Adrenal gland (tissue), 12 donors: ENCODE measurements around the gene ARPC2. TPM values are rescaled to one million over a fixed set of nuclear protein-coding genes. Genes with fewer than 3 reads are reported as not detected.

Experiments used
- DNase-seq, 7 donors: peaks; one replicate each; pipeline ENCODE4 v3.0.0-alpha.2; 2019 to 2020
- H3K27ac ChIP-seq, 5 donors: fragments of 200-600 bp; sonication (generic) in 4 of 5; 1 replicate in 3 of 5; 2 replicates in 2 of 5; pipeline versions ENCODE4 v1.5.1 to v1.8.0; 2016 to 2020; ENCODE audit warnings: mild to moderate bottlenecking in 1 of 5
- H3K27me3 ChIP-seq: fragments of 200-600 bp; 2 replicates; pipeline ENCODE4 v1.8.0; 2021
- H3K36me3 ChIP-seq, 2 donors: fragments of 200-600 bp; replicated peaks in 1 of 2; 1 replicate in 1 of 2; 2 replicates in 1 of 2; pipeline versions ENCODE4 v1.5.1 to v1.8.0; 2018 to 2022
- H3K4me1 ChIP-seq, 2 donors: fragments of 200-600 bp; replicated peaks in 1 of 2; 1 replicate in 1 of 2; 2 replicates in 1 of 2; pipeline versions ENCODE4 v1.5.1 to v1.8.0; 2018 to 2021
- H3K4me3 ChIP-seq, 4 donors: fragments of 200-600 bp; sonication (generic) in 3 of 4; one replicate each; pipeline ENCODE4 v1.5.1; 2016 to 2018
- H3K9me3 ChIP-seq, 3 donors: fragments of 200-600 bp; sonication (generic) in 1 of 3; replicated peaks in 1 of 3; 1 replicate in 2 of 3; 2 replicates in 1 of 3; pipeline versions ENCODE4 v1.5.1 to v1.8.0; 2016 to 2021
- CTCF ChIP-seq, 6 experiments: fragments of 450-650 bp in 4 of 6; fragments of 200-600 bp in 2 of 6; sonication (generic) in 1 of 6; IDR thresholded peaks; 1 replicate in 5 of 6; 2 replicates in 1 of 6; pipeline versions ENCODE4 v1.5.1 to v1.8.0; 2016 to 2021; ENCODE audit warnings: antibody characterized with exemption in 6 of 6, mild to moderate bottlenecking in 2 of 6, moderate library complexity in 1 of 6
- POLR2A ChIP-seq, 2 donors: fragments of 450-650 bp; IDR thresholded peaks; one replicate each; pipeline ENCODE4 v1.6.1; 2017; ENCODE audit warnings: antibody characterized with exemption in 2 of 2, mild to moderate bottlenecking in 2 of 2, moderate library complexity in 1 of 2
- WGBS, 4 donors: extraction: QIAGEN DNeasy Blood & Tissue Kit in 2 of 4; methylation state at CpG; one replicate each; pipeline versions ENCODE4 v1.1.5 to v1.1.7; 2013 to 2017; 5-methylcytosine and 5-hydroxymethylcytosine counted together
- intact Hi-C, 2 donors: fragments of 100-400 bp; cut with DNase I; formaldehyde crosslinking; loops; one replicate each; pipeline versions ENCODE4 v1.14.1 to v1.15.0; 2022 to 2023
- polyA plus RNA-seq, 3 donors: library from polyadenylated mRNA; stranded (reverse); fragments of 200-250 nt in 2 of 3; fragments of 350-450 nt in 1 of 3; fragmentation: Illumina TruSeq in 1 of 3; extraction: RNeasy Lipid Tissue Mini Kit (QIAGEN cat#74804) in 1 of 3; gene quantifications; one replicate each; pipeline ENCODE4 v1.2.3, GENCODE V29; 2013 to 2014
- total RNA-seq, 9 donors: library from RNA; depleted of rRNA in 4 of 9; stranded (reverse); fragments of >200 nt in 4 of 9; fragments of 120-200 nt in 1 of 9; fragmentation: NEBNext Ultra II Directional in 1 of 9; extraction: Animal tissue kit (Norgen Biotek cat#: 25700) in 1 of 9; gene quantifications; one replicate each; pipeline versions ENCODE4 v1.1.0 to v1.2.4, GENCODE V29; 2013 to 2023
- donor health status: healthy with polysubstance abuse.
- donor health status: Bipolar disorder and iron deficiency.
- donor health status: DM: yes; HTN: yes; CAD: no.
- donor health status: DM: no; HTN: no; CAD: no.
- donor health status: DM: no; HTN: no; CAD: no.
- donor health status: DM: yes; HTN: yes; CAD: no.

Gene ARPC2
- total and polyA plus RNA-seq, 12 donors = 93.5 to 284 (median 180) TPM

DNA sequence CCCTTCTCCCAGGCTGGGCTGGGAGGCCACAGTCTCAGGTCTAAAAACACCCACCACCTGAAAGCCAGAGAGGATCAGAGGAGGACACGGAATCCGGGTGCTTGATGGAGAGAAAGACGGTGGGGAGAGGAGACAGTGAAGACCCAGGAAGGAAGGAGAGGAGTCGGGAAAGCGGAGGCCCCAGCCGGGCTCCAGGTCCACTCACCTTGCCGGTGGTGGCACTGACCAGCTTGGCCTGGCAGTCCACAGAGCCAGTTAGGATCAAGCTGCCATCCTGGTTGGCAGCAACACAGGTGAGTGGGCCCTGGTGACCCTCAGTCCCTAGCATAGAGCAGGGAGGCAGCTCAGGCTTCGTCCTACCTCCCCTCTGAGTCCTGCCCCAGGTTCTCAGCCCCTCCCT is 48.6 kb downstream of the ARPC2 start:
- no peak for DNase-seq
- peaks cover 0 to 13% of the 10 kb centered on the region in 2 donors for H3K4me1 ChIP-seq
- intact Hi-C loops = no loop called here

DNA sequence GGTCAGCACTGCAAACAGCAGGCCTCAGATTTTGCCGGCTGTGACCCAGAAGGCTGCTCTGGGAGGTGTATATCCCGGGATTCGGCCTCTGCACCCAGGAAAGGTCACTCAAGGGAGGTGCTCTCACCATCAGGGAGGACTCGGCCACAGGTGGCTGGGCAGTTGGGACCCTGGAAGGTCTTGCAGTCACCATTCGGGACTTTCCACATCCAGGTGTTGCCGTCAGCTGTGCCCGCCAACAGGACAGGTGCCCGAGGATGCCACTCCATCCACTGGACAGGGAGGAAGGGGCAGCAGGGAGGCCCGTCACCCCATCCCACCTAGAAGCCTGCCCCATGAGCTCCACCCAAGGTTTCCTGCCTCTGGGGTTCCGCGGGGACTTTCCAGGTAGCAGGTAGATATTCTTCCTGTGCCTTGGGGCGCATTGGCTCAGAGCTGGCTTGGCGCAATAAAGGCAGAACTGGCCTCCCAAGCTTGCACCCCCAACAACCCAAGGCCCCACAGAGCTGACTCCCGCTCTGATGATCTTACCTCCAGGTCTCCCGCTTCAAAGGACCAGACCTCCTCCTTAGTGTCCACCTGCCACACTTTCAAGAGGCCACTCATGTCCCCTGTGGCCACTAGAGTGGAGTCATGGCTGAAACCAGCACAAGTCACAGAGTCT is 49.5 kb downstream of the ARPC2 start:
- intact Hi-C loops = no loop called here
- no peak for TF ChIP-seq POLR2A (IDR thresholded peaks at IDR 0.05)
- TF ChIP-seq CTCF (IDR thresholded peaks at IDR 0.05) = no peak
- peaks cover 6 to 20% of the 10 kb centered on the region in 2 donors for H3K4me1 ChIP-seq
- H3K27ac ChIP-seq = no peak overlapping the region
- no peak for DNase-seq
- H3K36me3 ChIP-seq = peaks cover 0 to 48% of the 10 kb centered on the region in 2 donors
- H3K4me3 ChIP-seq = no peak overlapping the region
- H3K9me3 ChIP-seq = no peaks in the 10 kb centered on the region
- WGBS, 4 donors = 90 to 96% (median 92%) methylated on average over 10 to 15 of the region's 15 CpGs
- H3K27me3 ChIP-seq = no peaks in the 10 kb centered on the region

More for the DNA sequence above, 48.6 kb downstream of the ARPC2 start:
- Histone ChIP-seq H3K4me3 (no peak overlapping the region), H3K9me3 (no peaks in the 10 kb centered on the region), H3K36me3 (peaks cover 0 to 48% of the 10 kb centered on the region in 2 donors), H3K27me3 (no peaks in the 10 kb centered on the region), H3K27ac (no peak overlapping the region)
- 79 to 92% (median 89%) methylated on average over 7 to 8 of the region's 8 CpGs for WGBS, 4 donors
- TF ChIP-seq CTCF (IDR thresholded peaks at IDR 0.05) (no peak), POLR2A (IDR thresholded peaks at IDR 0.05) (no peak)

GRCh38 chr2:218267259-218267658 is 50.3 kb downstream of the ARPC2 start:
- peaks cover 9 to 28% of the 10 kb centered on the region in 2 donors for H3K4me1 ChIP-seq
- 95 to 98% (median 96%) methylated on average over 3 to 6 of the region's 6 CpGs for WGBS, 4 donors

More at GRCh38 chr2:218267259-218267658, 50.3 kb downstream of the ARPC2 start:
- no peak for DNase-seq
- Histone ChIP-seq H3K9me3 (no peaks in the 10 kb centered on the region), H3K27me3 (no peaks in the 10 kb centered on the region), H3K36me3 (peaks cover 0 to 48% of the 10 kb centered on the region in 2 donors), H3K27ac (no peak overlapping the region), H3K4me3 (no peak overlapping the region)
- TF ChIP-seq POLR2A (IDR thresholded peaks at IDR 0.05) (no peak), CTCF (IDR thresholded peaks at IDR 0.05) (no peak)
- intact Hi-C loops = no loop called here
